ENCODE data around the gene ATIC.
A peak's percentile ranks its signal among the peaks of the same experiment; 100 is the strongest.
"Not testable (repeated sequence)": the region's sequence is repeated elsewhere in the genome, so short reads cannot be mapped to it uniquely, and the experiment has no call there.

Gene ATIC

DNA sequence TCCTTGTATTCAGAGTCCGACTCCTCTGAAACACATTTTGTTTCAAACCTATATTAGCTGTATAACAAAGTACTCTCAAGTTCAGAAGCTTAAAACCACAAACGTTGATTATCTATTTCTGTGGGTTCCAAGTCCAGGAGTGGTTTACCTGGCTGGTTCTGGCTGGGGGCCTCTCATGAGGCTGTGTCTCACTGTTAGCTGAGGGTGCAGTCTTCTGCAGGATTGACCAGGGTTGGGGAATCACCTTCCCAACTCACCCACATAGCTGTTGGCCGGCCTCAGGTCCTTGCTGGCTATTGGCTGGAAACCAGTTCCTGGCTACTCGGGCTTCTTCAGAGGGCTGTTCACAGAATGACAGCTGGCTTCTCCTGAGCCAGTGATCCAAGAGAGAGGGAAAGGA lies 18.0 kb upstream of the ATIC start:
- no peak for TF ChIP-seq CTCF (IDR thresholded peaks at IDR 0.05; ENCODE audit: low read depth, low read length, missing control alignments)
- in situ Hi-C loops (cut with HindIII; ENCODE audit: low pct_ligation_motif_present, low sequenced_read_pairs), result no loop called here

GRCh38 chr2:215299337-215299859 lies 12.5 kb upstream of the ATIC start:
- Histone ChIP-seq H3K27me3 (replicated peaks) (no peaks in the 10 kb centered on the region), H3K4me3 (ENCODE audit: low read depth, low read length) (no peak overlapping the region), H3K36me3 (replicated peaks) (no peaks in the 10 kb centered on the region), H3K27ac (no peak overlapping the region)
- in situ Hi-C loops (cut with HindIII; ENCODE audit: low pct_ligation_motif_present, low sequenced_read_pairs), result no loop called here
- no peak for TF ChIP-seq CTCF (IDR thresholded peaks at IDR 0.05; ENCODE audit: low read depth, low read length, missing control alignments)
- DNase-seq, result no peak

More for the DNA sequence above, 18.0 kb upstream of the ATIC start:
- DNase-seq, result no peak
- H3K36me3 ChIP-seq (replicated peaks), result no peaks in the 10 kb centered on the region
- H3K4me3 ChIP-seq (ENCODE audit: low read depth, low read length), result no peak overlapping the region
- no peak overlapping the region for H3K27ac ChIP-seq
- no peaks in the 10 kb centered on the region for H3K27me3 ChIP-seq (replicated peaks)

GRCh38 chr2:215301994-215302393 lies 9.9 kb upstream of the ATIC start:
- in situ Hi-C loops (cut with HindIII; ENCODE audit: low pct_ligation_motif_present, low sequenced_read_pairs), result no loop called here
- Histone ChIP-seq H3K27me3 (replicated peaks) (no peaks in the 10 kb centered on the region), H3K4me3 (ENCODE audit: low read depth, low read length) (no peak overlapping the region), H3K36me3 (replicated peaks) (no peaks in the 10 kb centered on the region), H3K27ac (no peak overlapping the region)
- TF ChIP-seq CTCF (IDR thresholded peaks at IDR 0.05; ENCODE audit: low read depth, low read length, missing control alignments), result no peak
- DNase-seq, result no peak

DNA sequence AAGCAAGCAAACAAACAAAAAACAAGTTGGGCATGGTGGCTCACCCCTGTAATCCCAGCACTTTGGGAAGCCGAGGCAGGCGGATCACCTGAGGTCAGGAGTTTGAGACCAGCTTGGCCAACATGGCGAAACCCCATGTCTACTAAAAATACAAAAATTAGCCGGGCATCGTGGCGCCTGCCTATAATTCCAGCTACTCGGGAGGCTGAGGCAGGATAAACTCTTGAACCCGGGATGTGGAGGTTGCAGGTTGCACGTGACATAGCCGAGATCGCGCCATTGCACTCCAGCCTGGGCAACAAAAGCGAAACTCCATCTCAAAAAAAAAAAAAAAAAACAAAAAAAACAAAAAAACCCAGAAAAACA lies 617 bp upstream of the ATIC start:
- Histone ChIP-seq H3K4me3 (ENCODE audit: low read depth, low read length) (peak overlapping the region; percentile 66), H3K27ac (peak overlapping the region; percentile 80)
- H3K36me3 ChIP-seq (replicated peaks); H3K27me3 ChIP-seq (replicated peaks); in situ Hi-C loops (cut with HindIII; ENCODE audit: low pct_ligation_motif_present, low sequenced_read_pairs); DNase-seq: not testable (repeated sequence)

GRCh38 chr2:215313255-215313613 lies 1.4 kb downstream of the ATIC start:
- Histone ChIP-seq H3K4me3 (ENCODE audit: low read depth, low read length) (no peak overlapping the region), H3K27me3 (replicated peaks) (no peaks in the 10 kb centered on the region), H3K36me3 (replicated peaks) (peaks cover 6% of the 10 kb centered on the region), H3K27ac (no peak overlapping the region)
- no peak for TF ChIP-seq CTCF (IDR thresholded peaks at IDR 0.05; ENCODE audit: low read depth, low read length, missing control alignments)
- DNase-seq, result no peak
- in situ Hi-C loops (cut with HindIII; ENCODE audit: low pct_ligation_motif_present, low sequenced_read_pairs), result no loop called here

DNA sequence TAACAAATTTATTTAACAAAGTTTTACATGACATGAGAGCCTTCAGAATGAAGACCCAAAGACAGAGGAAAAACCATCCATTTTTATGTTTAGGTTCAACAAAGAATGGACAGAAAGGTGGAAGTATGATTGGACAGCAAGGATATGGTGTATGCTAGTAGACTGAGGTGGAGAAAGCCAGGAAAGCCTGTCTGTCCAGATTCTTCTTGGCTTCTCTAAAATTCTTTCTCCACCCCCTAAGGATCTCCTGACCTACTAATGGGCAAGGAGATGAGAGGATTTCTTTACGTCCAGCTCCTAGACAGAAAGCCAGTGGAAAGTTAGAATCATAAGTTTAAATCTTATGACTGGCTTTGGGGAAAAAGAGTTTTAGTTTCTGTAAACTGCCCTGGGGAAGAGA lies 3.0 kb downstream of the ATIC start:
- Histone ChIP-seq H3K4me3 (ENCODE audit: low read depth, low read length) (no peak overlapping the region), H3K27ac (no peak overlapping the region), H3K36me3 (replicated peaks) (peaks cover 13% of the 10 kb centered on the region), H3K27me3 (replicated peaks) (no peaks in the 10 kb centered on the region)
- no peak for DNase-seq
- in situ Hi-C loops (cut with HindIII; ENCODE audit: low pct_ligation_motif_present, low sequenced_read_pairs), result no loop called here
- no peak for TF ChIP-seq CTCF (IDR thresholded peaks at IDR 0.05; ENCODE audit: low read depth, low read length, missing control alignments)
